ENCODE data around the gene GPC6.

DNA sequence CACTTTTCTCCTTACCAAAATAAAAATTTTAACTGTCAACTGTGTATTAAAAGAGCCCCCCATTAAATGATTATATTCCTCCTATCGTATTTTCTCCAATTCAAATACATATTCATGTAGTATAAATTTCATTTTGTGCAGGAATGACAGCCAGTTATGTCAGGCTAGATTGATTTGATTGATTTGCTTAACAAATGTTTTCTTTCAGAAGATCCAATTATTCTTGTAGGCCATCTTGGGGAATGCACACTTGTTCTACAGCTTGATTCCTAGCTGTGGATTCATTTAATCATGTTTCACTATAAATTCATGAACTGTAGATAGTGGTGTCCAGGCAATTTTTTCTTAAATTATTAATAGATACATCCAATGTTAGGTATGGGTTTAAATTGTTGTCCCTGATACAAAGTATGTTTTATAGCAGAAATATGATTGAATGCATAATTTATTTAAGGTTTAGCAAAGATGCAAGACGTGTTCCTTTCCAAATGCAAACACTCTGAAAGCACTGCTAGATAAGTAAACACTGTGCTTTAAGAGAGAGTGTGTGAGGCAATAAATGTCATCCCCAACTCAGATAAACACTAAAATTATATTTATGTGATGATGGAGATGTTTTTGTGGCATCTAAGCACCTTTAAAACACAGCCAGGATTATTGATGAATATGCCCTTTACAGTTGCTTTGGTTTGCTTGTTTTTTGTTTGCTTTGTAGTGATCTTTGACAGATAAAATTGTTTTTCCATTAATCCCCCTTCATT is 721.7 kb downstream of the GPC6 start:
- TF ChIP-seq, protein P1, sequence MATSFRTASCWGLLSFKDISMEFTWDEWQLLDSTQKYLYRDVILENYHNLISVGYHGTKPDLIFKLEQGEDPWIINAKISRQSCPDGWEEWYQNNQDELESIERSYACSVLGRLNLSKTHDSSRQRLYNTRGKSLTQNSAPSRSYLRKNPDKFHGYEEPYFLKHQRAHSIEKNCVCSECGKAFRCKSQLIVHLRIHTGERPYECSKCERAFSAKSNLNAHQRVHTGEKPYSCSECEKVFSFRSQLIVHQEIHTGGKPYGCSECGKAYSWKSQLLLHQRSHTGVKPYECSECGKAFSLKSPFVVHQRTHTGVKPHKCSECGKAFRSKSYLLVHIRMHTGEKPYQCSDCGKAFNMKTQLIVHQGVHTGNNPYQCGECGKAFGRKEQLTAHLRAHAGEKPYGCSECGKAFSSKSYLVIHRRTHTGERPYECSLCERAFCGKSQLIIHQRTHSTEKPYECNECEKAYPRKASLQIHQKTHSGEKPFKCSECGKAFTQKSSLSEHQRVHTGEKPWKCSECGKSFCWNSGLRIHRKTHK (tag by site-specific recombination; IDR thresholded peaks at IDR 0.05) = no peak
- TF ChIP-seq ZFP69B (tag by site-specific recombination; IDR thresholded peaks at IDR 0.05) = no peak
- no peak for TF ChIP-seq CTCF (tag by site-specific recombination; IDR thresholded peaks at IDR 0.05)
- TF ChIP-seq BCL11B (tag by site-specific recombination; IDR thresholded peaks at IDR 0.05; ENCODE audit: low read depth) = no peak
- no peak for TF ChIP-seq ZSCAN30 (tag by site-specific recombination; IDR thresholded peaks at IDR 0.05)
- no peak for TF ChIP-seq ZEB2 (tag by site-specific recombination; IDR thresholded peaks at IDR 0.05)
- TF ChIP-seq ZNF274 (IDR thresholded peaks at IDR 0.05; ENCODE audit: low read length) = no peak
- no peak for TF ChIP-seq ZNF274 (tag by site-specific recombination; IDR thresholded peaks at IDR 0.05; ENCODE audit: borderline replicate concordance)
- no peak for TF ChIP-seq ZNF350 (tag by site-specific recombination; IDR thresholded peaks at IDR 0.05)
- no peak for TF ChIP-seq ZNF214 (tag by site-specific recombination; IDR thresholded peaks at IDR 0.05; ENCODE audit: borderline replicate concordance)
